GM19240 (cell line): ENCODE results near the gene NT5M.

Experiments
- DNase-seq: peaks from one replicate; pipeline ENCODE4 v3.0.0; 2011; ENCODE audit warnings: low spot score; ENCODE audit not compliant: insufficient read length

NT5M gene

DNA sequence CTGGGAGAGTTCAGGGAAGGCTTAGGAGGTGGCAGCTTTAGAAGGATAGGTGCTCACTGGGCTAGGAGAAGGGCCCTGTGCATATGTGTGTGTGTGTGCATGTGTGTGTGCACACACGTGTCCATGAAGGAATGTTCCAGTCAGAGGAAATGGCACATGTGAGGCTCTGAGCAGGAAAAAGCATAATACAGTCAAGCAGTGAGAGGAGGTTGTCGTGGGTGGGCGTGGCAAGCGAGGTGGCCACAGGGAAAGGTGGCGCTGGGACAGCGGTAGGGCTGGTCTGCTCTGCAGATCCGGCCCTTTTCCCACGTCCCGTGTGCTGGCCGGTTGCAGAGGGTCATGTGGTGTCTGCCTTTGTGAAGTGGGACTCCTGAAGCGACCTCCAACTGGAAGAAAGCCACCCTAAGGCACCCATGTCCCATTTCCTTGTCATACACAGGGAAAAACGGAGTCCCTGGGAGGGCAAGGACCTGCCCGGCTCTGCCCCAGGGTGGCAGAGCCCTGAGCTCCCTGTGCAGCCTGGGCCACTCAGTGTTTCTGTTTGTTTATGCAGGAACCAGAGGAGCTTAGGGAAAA is 40.1 kb downstream of the NT5M start:
- DNase-seq = no peak

DNA sequence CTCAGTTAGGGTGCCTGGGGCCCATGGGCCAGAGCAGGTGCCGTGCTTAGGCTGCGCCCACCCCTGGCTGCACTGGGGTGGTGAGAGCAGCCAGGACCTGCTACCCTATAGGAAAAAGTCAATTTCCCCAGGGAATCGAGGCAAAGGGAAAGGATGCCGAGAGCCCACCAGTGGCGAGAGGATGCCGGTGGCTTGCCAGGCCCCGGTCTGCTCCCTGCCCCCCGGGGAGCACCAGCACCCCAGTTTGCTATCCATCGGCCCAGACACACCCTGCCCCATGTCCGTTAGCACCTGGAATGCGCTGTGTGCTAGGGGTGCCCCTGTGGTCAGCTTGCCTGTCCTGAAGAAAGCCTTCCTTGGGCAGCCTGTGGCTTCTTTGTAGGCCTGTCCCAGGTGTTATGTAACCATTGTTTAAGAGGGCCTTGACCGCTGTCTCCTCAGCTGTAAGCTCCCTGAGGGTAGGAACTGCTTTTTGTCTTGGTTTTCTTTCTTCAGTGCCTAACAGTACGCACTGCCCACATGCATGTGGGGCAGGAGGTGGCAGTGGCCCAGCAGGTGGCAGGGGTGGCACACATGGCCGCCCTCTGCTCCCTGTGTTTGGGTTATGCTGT is 40.8 kb downstream of the NT5M start:
- no peak for DNase-seq

DNA sequence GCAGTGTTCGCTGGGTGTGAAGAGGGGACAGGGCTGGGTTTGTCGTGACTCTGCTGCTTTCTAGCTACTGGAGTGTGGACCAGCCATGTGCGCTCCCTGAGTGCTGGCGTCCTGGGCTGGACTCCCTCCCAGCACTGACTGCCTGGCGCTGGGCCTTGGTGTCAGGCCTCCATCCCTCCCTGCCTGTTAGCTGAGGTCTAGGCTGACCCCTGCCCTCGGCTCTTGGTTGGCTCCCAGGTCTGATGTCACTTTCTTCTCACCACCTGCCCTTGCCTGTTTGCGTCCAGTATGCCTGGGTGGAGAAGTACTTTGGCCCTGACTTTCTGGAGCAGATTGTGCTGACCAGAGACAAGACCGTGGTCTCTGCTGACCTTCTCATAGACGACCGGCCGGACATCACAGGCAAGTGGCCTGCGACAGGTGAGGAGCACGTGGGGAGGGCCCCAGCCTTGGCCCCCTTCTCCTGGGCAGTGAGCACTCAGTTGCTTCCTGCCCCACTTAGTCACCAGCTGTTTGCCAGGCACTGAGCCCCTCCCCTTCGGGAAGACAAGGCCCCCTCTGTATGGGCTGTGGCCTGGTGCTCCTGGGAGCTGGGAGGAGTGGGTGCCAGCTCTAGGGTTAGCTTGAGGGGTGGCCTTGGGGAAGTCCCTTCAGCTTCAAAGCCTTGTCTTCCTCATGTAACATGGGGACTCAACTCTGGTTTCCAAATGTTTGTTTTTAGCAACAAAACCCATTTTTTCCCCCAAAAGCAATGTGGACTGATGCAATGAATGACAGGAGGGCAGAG is 41.5 kb downstream of the NT5M start:
- no peak for DNase-seq

- no peak for DNase-seq
Observed at GRCh38 chr17:17345294-17345597, 42.1 kb downstream of the NT5M start.

DNA sequence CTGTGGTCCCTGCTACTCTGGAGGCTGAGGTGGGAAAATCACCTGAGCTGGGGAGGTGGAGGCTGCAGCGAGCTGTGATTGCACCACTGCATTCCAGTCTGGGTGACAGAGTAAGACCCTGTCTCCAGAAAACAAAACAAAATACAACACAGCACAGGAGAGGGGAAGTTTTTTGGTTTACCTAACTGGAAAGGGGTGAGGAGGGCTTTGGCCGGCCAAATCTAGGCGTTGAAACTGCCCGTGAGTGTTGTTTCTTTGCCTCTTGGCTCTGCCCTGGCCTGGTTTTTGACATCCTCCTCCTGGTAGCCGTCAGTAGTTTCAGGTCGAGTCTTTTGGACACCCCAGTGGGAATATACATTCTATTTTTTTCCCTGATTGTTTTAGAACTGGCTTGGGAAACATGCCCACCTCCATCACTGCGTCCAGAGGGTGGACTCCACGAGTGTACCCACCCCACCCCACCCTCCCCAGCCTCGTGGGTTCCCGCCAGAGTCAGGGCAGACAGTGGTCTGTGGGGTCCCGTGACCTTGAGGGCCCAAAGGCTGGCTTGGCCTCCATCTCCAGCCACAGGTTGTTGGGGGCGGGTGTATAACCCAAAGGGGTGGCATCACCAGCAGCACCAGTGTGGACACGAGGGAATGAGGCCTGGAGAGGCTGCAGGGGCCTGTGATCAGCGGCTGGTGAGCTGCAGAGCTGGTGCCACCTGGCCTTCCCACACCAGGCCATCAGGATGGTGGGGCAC is 42.7 kb downstream of the NT5M start:
- DNase-seq = no peak

DNA sequence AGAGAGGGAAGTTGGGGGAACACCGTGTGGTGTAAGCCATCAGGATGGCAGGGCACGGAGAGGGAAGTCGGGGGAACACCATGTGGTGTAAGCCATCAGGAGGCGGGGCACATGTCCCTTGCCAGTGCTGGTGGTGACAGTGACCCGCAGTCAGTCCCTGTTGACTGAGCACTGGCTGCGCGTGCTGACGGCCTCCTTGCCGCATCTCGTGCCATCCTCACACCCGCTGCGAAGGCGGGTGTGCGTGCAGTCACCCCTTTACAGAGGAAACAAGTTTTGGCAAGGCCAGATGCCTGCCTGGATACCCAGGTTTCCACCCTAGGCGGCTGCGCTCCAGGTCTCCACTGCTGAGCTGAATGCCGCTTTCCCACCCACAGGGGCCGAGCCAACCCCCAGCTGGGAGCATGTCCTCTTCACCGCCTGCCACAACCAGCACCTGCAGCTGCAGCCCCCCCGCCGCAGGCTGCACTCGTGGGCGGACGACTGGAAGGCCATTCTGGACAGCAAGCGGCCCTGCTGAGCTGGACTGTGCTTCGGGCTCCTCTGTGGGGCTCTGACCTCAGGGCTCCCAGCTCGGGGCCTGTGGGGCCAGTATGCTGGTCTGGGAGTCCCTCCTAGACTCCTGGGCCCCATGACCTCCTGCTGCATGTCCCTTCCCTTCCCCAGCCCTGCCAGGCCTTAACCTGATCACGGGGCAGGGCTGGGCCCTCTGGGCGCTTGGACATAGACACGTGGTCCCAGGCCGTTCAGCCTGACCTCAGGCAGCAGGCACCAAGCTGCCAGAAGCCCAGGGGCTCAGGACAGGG is 43.5 kb downstream of the NT5M start:
- no peak for DNase-seq

DNA sequence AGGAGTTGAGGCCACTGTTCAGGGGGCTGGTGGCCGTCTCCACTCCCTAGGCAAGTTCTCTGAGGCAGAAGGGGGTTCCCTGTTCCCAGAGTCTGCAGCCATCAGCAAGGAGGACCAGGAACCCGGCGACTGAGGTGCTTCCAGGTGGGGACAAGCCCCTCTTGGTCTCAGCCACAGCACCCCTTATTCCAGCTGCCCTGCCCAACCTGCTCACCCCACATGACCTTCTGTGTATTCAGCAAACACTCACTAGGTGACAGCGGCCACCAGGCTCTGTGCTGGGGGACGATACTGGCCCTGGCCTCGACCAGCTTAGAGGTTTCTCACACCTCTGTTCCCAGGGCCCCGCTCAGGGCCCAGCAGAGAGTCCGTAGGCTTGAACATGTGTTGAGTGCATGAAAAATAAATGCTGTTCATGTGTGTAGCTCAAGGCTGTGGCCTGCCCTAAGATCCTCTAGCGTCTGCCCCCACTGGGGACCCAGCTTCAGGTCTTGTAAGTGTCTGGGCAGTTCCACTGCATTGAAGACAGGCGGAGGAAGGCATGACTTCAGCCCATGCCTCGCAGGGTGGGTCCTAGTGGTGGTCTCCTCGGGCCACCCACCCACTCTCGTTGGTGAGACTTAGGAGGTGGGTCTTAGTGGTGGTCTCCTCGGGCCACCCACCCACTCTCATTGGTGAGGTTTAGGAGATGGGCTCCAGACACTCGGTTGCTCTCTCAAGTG is 44.2 kb downstream of the NT5M start:
- DNase-seq = no peak

GRCh38 chr17:17347956-17348871 is 45.0 kb downstream of the NT5M start:
- no peak for DNase-seq

- DNase-seq = no peak
Observed at GRCh38 chr17:17348872-17349723, 45.9 kb downstream of the NT5M start.

DNA sequence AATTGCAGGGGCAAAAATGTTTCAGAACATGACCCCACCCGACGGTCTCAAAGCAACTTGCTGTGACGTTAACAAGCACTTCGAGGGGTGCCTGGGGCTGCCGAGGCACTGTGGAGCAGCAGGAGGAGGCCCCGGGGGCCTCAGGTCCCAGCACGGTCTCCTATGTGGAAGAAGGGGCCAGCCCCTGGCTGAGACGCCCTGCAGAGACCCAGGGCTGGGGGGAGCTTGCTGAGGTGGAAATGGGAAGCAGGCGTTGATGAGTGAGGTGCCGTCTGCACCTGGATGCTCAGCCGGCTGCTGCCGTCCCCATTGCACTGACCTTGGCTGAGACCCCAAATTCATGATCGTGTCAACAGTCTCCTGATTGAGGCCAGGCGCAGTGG is 46.5 kb downstream of the NT5M start:
- no peak for DNase-seq

GRCh38 chr17:17350491-17351355 is 47.5 kb downstream of the NT5M start:
- no peak for DNase-seq

- DNase-seq = no peak
Observed at GRCh38 chr17:17351356-17351891, 48.3 kb downstream of the NT5M start.

DNA sequence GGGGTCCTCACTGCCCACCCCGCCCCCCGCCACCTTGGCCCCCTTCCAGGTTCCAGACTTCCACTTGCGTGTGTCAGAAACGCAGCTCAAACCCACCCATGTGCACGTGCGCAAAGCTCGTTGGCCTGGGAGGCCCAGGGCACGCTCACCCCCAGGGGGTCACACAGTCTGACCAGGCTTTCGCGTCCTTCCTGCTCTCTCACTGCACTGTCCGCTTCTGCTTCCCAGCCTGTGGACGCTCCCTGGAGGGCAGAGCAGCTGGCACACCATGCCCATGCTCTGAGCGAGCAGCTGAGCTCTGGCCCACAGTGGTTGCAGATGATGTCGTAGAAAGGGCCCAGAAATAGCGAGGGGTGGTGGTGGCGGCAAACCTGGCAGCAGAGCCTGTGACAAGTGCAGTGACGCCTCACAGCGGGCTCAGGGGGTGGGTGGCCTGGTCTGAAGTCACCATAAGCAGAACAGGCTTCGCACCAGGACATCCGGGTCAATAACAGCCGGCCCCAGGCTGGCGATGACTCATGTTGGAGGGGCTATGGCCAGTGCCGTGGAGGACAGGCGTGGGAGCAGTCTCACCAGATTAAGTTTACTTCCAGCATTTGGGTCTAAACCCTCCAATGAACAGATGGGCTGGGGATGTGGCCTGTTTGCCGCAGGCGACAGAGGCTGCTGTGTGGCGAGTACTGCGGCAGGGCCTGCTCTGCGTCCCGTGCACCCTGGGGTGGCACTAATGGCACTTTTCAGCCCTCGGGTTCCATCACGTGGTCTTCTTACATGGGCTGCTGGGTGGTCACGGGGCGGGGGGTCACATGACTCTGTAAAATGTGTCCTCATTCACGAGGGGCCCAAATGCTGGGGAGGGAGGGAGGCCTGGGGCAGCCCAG is 49.0 kb downstream of the NT5M start:
- DNase-seq = no peak

DNA sequence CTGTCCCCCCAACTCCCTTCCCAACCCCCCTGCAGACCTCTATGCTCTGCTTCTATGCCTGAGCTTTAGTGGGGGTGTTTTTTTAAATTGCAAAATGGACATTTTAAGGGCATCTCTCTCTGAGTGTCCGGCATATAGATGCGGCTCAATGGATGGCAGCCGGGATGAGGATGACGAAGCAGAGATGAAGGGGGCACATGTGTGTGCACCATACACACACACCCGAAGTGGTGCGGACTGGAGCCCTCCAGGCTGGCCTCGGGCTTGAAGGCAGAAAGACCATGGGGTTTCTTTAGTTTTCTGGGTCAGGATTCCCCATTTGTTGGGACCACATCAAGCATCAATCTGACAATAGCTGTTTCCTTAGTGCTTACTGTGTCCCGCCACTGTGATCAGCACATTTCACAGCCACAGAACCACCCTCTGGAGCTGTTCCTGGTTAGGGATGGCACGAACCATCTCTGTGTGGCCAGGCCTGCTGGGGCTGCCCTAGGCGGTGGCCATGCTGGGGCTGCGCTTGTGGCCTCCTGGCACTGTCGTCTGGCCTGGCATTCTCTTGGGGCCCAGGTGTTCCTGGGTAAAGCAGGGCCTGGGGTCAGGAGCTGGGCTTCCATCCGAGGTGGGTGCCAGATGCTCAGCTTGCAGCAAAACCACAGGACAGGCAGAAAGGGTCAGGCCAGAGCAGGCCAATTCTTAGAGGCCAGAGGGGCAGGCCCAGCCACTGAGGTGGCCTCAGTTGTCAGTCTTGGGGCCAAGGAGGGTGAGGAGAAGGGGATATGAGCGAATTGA is 49.9 kb downstream of the NT5M start:
- DNase-seq = no peak

- no peak for DNase-seq
Observed at GRCh38 chr17:17353625-17354484, 50.7 kb downstream of the NT5M start.
